GM12892 (cell line): ENCODE measurements around the gene PPP1CA.

Source experiments
- POLR2A ChIP-seq: IDR thresholded peaks from 2 replicates; pipeline ENCODE4 v1.6.1; 2011; ENCODE audit warnings: low read depth, low read length, control low read depth
- POLR2AphosphoS5 ChIP-seq: IDR thresholded peaks from 2 replicates; pipeline ENCODE4 v1.6.1; 2011; ENCODE audit warnings: low read depth, low read length, control low read depth

GRCh38 chr11:67387069-67387468 lies 14.6 kb downstream of the PPP1CA start:
- TF ChIP-seq POLR2AphosphoS5, result no peak
- no peak for TF ChIP-seq POLR2A
